NCI-H1092 (cell line): ENCODE measurements around the gene EIF4G2.
A peak's percentile ranks its signal among the peaks of the same experiment; 100 is the strongest.

ENCODE experiments used
- DNase-seq: peaks from one replicate; lab custom pipeline; 2025; lab: John Stamatoyannopoulos, UW

The EIF4G2 gene

GRCh38 chr11:10808235-10808552 lies 532 bp downstream of the EIF4G2 start:
- DNase-seq = no peak

- DNase-seq = peak; percentile 27
Measured at GRCh38 chr11:10807493-10808234, 1.1 kb downstream of the EIF4G2 start.

- no peak for DNase-seq
Measured at GRCh38 chr11:10806206-10806605, 2.5 kb downstream of the EIF4G2 start.

- DNase-seq = no peak
Measured at GRCh38 chr11:10805741-10806140, 3.0 kb downstream of the EIF4G2 start.

GRCh38 chr11:10803676-10804075 lies 5.0 kb downstream of the EIF4G2 start:
- no peak for DNase-seq

GRCh38 chr11:10800292-10800691 lies 8.4 kb downstream of the EIF4G2 start:
- DNase-seq = no peak

- no peak for DNase-seq
Measured at GRCh38 chr11:10798330-10798928, 10.3 kb downstream of the EIF4G2 start.

- no peak for DNase-seq
Measured at GRCh38 chr11:10797531-10797930, 11.2 kb downstream of the EIF4G2 start.

- no peak for DNase-seq
Measured at GRCh38 chr11:10797001-10797400, 11.7 kb downstream of the EIF4G2 start.

- DNase-seq = no peak
Measured at GRCh38 chr11:10796191-10796590, 12.5 kb downstream of the EIF4G2 start.

- no peak for DNase-seq
Measured at GRCh38 chr11:10793470-10794255, 15.1 kb downstream of the EIF4G2 start.

- peak; percentile 56 for DNase-seq
Measured at GRCh38 chr11:10792385-10793068, 16.2 kb downstream of the EIF4G2 start.

- no peak for DNase-seq
Measured at GRCh38 chr11:10786451-10786850, 22.3 kb downstream of the EIF4G2 start.

- no peak for DNase-seq
Measured at GRCh38 chr11:10785146-10785474, 23.6 kb downstream of the EIF4G2 start.

GRCh38 chr11:10784232-10785145 lies 24.2 kb downstream of the EIF4G2 start:
- DNase-seq = peak; percentile 81

- DNase-seq = no peak
Measured at GRCh38 chr11:10780040-10780439, 28.7 kb downstream of the EIF4G2 start.

GRCh38 chr11:10779086-10779485 lies 29.6 kb downstream of the EIF4G2 start:
- no peak for DNase-seq

- DNase-seq = no peak
Measured at GRCh38 chr11:10778217-10778970, 30.3 kb downstream of the EIF4G2 start.

GRCh38 chr11:10777806-10778205 lies 30.9 kb downstream of the EIF4G2 start:
- no peak for DNase-seq

- no peak for DNase-seq
Measured at GRCh38 chr11:10777393-10777793, 31.3 kb downstream of the EIF4G2 start.

GRCh38 chr11:10774811-10775210 lies 33.9 kb downstream of the EIF4G2 start:
- DNase-seq = no peak
